HG03469 (cell line): ENCODE results near the gene PABPN1L.
"Not testable (repeated sequence)": the region's sequence is repeated elsewhere in the genome, so short reads cannot be mapped to it uniquely, and the experiment has no call there.

Source experiments
- ATAC-seq: cut with Tn5 transposase; IDR thresholded peaks from one replicate; pipeline ENCODE4 v1.9.1; 2021; ENCODE audit warnings: mild to moderate bottlenecking, moderate library complexity, moderate number of reproducible peaks; ENCODE audit not compliant: unreplicated experiment

PABPN1L gene

DNA sequence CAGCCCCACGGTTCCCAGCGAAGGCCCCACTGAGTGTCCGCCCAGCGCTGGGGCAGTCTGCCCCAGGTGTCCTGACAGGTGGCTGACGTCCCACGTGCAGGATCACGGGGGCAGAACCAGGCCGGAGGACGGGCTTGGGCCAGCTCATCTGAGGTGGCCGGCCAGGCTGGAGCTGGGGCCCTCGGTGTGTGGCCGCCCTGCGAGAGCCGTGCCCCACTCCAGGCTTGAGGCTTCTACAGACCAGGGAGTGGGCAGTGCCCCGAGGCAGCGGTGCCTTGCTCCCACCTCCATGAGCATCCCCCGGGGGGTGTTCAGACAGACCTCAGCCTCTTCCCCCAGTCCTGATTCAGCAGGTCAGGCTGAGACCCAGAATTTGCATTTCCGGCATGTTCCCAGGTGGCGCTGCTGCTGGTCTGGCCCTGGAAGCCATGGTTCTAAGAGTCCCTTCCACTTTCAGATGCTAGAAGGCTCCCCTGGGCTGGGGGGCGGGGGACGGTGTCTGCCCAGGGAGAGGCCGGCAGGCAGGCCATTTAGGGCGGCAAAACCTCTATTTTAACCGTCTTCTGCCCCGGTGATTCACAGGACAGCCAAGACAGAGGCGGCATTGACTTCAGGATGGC lies 35.4 kb upstream of the PABPN1L start:
- no peak for ATAC-seq

- ATAC-seq: no peak
Measured at GRCh38 chr16:88900662-88901052, 34.2 kb upstream of the PABPN1L start.

GRCh38 chr16:88899901-88900661 lies 33.6 kb upstream of the PABPN1L start:
- ATAC-seq: no peak

- ATAC-seq: no peak
Measured at GRCh38 chr16:88897696-88898425, 31.4 kb upstream of the PABPN1L start.

DNA sequence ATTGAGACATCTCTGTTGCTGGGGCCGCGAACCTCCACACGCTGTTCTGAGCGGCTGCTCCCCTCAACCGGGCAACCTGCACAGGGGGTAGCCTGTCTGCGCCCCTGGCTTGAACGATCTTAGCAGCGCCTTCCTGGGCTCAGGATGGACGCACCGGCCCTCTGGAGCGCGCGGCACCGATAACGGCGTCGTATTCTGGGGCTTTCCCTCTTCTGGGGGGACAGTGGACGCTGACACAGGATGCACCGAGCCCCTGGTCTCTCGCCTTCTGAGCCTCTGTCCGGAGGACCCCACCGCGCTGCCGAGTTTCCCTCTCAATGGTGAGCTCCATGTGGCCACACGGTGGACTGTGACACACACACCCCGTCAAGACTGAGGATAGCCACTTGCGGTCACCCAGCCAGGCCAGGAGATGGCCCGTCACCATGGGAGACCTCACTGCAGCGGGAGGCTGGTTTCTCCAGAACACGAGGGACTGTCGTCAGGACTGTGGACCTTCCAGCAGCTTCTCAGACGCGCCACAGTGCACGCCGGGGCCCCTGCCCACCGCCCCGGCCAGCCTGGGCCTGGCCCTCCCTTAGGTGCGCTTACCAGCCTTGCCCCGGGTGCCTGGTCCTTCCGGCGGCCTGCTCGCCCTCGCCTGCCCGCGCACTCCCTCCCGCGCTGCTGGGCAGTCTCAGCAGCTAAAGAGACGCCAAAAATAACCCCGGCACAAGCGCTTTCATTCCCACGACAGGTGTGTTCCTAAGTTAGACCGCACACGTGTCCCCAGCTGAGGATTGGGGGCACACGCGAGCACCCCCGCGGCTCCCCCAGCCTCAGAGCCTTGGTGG lies 30.0 kb upstream of the PABPN1L start:
- ATAC-seq: no peak

GRCh38 chr16:88895335-88895734 lies 28.9 kb upstream of the PABPN1L start:
- no peak for ATAC-seq

DNA sequence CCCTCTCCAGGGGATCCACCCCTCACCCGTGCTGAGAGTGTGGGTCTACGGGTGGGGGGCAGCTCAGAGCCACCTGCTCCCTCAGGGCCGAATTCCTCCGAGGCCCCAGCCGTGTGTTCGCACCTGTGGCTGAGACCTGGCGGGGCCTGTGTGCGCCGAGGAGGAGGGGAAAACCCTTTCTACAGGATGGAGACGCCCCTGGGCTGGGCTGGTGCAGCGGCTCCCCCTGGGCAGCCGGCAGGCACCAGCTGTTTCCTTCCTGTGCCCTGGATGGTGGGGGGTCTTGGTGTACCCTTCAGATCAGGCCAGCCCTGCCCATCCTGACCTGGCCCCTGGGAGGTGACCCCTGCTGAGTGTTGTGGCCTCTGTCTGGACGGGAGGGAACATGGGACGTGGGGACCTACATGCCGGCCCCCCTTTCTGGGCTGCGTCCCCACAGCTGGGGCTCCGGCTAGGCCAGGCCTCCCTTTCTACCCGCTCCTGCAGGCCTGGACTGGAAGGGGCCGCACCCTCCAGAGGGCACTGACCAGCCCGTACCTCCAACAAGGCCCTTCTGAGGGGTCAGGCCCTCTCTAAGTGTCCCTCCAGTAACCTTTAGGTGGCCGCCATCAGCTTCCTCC lies 28.3 kb upstream of the PABPN1L start:
- ATAC-seq: no peak

DNA sequence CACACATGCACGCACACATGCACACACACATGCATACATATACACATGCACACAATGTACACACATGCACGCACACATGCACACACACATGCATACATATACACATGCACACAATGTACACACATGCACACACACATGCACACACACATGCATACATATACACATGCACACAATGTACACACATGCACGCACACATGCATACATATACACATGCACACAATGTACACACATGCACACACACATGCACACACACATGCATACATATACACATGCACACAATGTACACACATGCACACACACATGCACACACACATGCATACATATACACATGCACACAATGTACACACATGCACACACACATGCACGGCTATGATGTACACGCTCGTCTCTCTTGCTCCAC lies 27.8 kb upstream of the PABPN1L start:
- not testable (repeated sequence) for ATAC-seq

GRCh38 chr16:88893127-88893968 lies 26.9 kb upstream of the PABPN1L start:
- no peak for ATAC-seq

DNA sequence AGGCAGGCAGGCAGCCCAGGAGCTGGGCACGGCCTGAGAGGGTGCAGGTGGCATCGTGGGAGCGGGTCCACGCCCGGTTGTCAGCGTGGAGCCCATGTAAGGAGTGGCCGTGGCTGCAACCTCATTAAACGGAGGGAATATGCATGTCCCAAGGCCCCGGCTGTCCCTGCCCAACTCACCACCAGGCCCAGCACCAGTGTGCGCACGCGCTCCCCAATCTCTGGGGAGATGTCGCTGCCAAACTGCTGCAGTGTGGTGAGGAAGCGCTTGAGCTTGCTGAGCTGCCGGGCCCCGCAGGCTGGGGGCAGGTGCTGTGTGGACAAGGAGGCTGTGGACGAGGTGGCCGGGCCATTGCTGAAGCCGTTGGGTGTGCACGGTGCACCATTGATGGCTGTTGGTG lies 25.6 kb upstream of the PABPN1L start:
- no peak for ATAC-seq

DNA sequence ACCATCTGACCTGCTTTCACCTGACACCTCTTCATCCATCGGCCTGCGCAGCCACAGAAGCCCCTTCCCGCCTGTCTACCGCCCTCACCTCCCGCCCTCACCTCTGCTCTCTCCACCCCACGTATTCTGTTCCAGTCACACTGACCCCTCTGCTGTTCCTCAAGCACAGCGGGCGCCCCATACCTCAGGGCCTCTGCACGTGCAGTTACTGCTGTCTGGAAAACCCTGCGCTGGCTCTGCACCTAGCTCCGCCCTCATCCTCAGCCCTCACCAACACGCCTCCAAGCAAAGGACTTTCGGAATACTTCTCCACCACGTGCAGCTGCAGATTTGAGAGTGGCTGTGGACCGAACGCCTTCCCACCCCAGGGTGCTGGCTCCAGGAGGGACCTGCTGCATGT lies 24.6 kb upstream of the PABPN1L start:
- ATAC-seq: no peak

- not testable (repeated sequence) for ATAC-seq
Measured at GRCh38 chr16:88889702-88890352, 23.4 kb upstream of the PABPN1L start.

DNA sequence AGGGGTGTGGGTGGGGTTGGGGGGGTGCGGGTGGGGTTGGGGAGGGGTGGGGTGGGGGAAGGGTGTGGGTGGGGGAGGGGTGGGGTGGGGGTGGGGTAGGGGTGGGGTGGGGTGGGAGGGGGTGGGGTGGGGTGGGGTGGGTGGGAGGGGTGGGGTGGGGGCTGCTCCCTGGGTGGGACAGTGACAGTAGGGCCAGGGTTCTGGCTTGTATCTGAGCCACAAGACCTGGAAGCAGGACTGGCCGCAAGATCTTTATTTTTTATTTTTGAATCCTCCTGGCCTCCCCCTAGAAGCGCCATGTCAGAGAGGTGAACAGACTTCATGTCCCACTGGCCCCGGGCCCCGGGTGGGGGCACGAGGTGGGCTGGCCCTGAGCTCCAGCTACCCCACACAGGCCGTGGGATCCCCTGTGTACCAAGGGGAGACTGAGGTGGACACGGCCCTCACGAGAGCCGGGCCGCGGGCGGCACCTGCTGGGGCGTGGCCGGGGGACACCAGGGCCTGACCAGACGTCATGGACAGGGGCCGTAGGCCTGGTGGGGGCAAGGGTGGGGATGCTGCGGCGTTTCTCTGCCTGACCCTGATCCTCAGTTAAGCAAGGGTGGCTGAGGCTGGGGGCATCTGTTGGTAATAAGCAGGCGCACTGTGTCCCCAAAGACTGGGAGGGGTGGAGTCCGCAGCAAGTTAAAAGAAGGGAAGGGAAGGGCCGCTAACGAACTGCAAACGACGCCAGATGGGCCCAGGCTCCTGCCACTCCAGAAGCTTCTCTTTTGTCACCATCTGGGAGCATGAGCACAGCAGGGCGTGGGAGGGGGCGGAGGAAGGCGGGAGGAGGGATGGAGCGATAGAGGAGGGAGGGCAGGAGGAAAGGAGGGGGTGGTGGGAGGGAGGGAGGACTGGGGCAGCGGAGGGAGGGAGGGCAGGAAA lies 22.3 kb upstream of the PABPN1L start:
- no peak for ATAC-seq

GRCh38 chr16:88888057-88888456 lies 21.6 kb upstream of the PABPN1L start:
- no peak for ATAC-seq

DNA sequence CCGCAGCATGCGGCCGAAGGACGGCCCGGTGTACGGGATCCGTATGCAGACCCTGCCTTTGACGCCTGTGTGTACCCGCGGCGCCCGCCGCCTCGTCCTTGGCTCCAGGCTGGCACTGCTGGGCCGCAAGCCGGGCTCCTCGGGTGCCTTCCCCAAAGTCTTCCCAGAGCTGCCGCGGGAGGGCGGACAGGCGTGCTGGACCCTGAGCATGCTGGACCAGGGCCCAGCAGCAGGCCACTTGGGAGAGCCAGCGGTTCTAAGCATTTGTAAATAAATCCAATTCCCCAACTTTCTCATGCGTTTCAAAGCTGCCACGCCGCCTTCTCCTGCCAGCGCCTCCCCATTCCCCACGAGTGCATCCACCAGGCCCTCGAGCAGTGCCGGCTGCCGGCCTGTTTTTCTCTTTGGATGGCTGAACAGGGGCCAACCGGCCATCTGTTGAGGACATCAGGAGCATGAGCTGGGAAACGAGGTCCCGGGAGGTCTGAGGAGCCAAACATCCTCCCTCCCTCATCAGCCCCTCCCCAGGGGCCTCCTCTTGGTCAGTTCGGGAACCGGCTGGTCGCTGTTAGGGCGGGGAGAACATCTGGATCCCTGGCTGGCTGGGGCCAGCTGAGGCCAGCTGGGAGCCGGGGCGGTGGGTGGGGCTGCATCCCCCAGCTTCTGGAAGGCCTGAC lies 20.5 kb upstream of the PABPN1L start:
- no peak for ATAC-seq

GRCh38 chr16:88886420-88886844 lies 20.0 kb upstream of the PABPN1L start:
- no peak for ATAC-seq

DNA sequence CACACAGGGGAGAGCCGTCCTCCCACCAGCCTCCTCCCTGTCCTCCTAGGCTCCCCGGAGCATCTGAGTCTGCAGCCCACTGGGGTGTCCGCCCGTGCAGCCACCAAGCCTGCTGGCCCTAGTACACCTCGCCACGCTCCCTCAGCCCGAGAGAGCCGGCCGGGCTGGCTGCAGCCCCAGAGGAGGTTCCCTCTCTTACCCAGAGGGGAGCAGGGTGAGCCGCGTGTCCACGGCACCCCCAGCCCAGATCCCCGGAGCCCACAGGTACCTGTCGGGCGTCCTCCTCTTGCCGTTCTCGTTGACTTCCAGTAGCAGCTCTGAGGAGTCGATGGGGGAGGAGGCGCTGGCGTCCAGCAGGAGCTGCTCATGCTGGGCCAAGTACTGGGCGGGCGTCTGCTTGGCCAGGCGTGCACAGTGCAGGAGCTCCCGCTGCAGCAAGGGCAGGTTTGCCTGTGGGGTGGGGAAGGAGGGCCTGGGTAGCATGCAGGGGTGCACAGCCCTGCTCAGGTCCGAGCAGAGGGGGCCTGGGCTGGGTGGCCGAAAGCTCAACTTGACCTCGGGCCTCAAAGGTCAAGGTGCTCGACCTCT lies 19.3 kb upstream of the PABPN1L start:
- ATAC-seq: no peak
